HEK293 (cell line): ENCODE results near the gene USP44.

Experiments used
- CTCF ChIA-PET: fragments of 350-600 bp; formaldehyde crosslinking; extraction: SDS; loops from one replicate; lab custom pipeline; 2021; ENCODE audit warnings: antibody characterized with exemption; lab: Yijun Ruan, JAX
- POLR2A ChIA-PET: fragments of 300-600 bp; formaldehyde crosslinking; extraction: SDS; loops from one replicate; lab custom pipeline; 2020; ENCODE audit warnings: antibody characterized with exemption, inconsistent platforms; lab: Yijun Ruan, JAX
- H3K27ac ChIP-seq: fragments of 200-500 bp; sonication (Bioruptor generic); 2 replicates; pipeline ENCODE4 v1.5.1; 2014; ENCODE audit warnings: low read depth, low read length, control low read depth, inconsistent platforms; ENCODE audit errors: extremely low read depth
- H3K36me3 ChIP-seq, 2 experiments: fragments of 200-500 bp in 1 of 2; sonication (Bioruptor generic) in 1 of 2; 1 replicate in 1 of 2; 2 replicates in 1 of 2; pipeline ENCODE4 v1.5.1; 2014 to 2017; ENCODE audit warnings: inconsistent platforms in 2 of 2, low read length in 2 of 2; ENCODE audit not compliant: control insufficient read depth in 2 of 2, insufficient read depth in 1 of 2
- H3K4me1 ChIP-seq: fragments of 200-500 bp; sonication (Bioruptor generic); 2 replicates; pipeline ENCODE4 v1.5.1; 2014; ENCODE audit warnings: mild to moderate bottlenecking, low read length, inconsistent platforms; ENCODE audit not compliant: control insufficient read depth, insufficient read depth
- H3K4me3 ChIP-seq: 2 replicates; pipeline ENCODE4 v1.5.1; 2011; ENCODE audit warnings: low read depth, mild to moderate bottlenecking, control low read depth, low read length, moderate library complexity
- H3K9me3 ChIP-seq: fragments of 200-500 bp; sonication (Bioruptor generic); 2 replicates; pipeline ENCODE4 v1.5.1; 2014; ENCODE audit warnings: low read depth, low read length, inconsistent platforms; ENCODE audit not compliant: control insufficient read depth, insufficient read depth
- BCL6B ChIP-seq: fragments of 450-650 bp; formaldehyde crosslinking; IDR thresholded peaks from 2 replicates; pipeline ENCODE4 v1.5.1; 2017; ENCODE audit warnings: missing biosample characterization, missing genetic modification characterization
- FEZF1 ChIP-seq: fragments of 450-650 bp; formaldehyde crosslinking; IDR thresholded peaks from 2 replicates; pipeline ENCODE4 v1.5.1; 2016; ENCODE audit warnings: missing biosample characterization, missing genetic modification characterization
- GLIS2 ChIP-seq: fragments of 450-650 bp; formaldehyde crosslinking; IDR thresholded peaks from 2 replicates; pipeline ENCODE4 v1.5.1; 2016; ENCODE audit warnings: missing biosample characterization, missing genetic modification characterization
- IKZF3 ChIP-seq: fragments of 450-650 bp; IDR thresholded peaks from 2 replicates; pipeline ENCODE4 v1.5.0; 2018; ENCODE audit warnings: missing biosample characterization, mild to moderate bottlenecking, missing genetic modification characterization, moderate library complexity
- MEIS1 ChIP-seq: sonication (generic); formaldehyde crosslinking; IDR thresholded peaks from 2 replicates; pipeline ENCODE4 v1.8.1; 2022; ENCODE audit warnings: missing genetic modification reagents, mild to moderate bottlenecking, borderline replicate concordance
- PRDM1 ChIP-seq: fragments of 450-650 bp; formaldehyde crosslinking; IDR thresholded peaks from 2 replicates; pipeline ENCODE4; 2016; ENCODE audit warnings: missing biosample characterization, missing genetic modification characterization
- PRDM6 ChIP-seq: fragments of 450-650 bp; formaldehyde crosslinking; IDR thresholded peaks from 2 replicates; pipeline ENCODE4 v1.5.1; 2017; ENCODE audit warnings: missing biosample characterization, missing genetic modification characterization
- RBAK ChIP-seq: fragments of 450-650 bp; formaldehyde crosslinking; IDR thresholded peaks from 2 replicates; pipeline ENCODE4 v1.5.1; 2016; ENCODE audit warnings: missing biosample characterization, missing genetic modification characterization
- ZBTB1 ChIP-seq: fragments of 450-650 bp; formaldehyde crosslinking; IDR thresholded peaks from 2 replicates; pipeline ENCODE4 v1.5.1; 2016; ENCODE audit warnings: missing biosample characterization, missing genetic modification characterization
- ZNF2 ChIP-seq: fragments of 450-650 bp; formaldehyde crosslinking; IDR thresholded peaks from 2 replicates; pipeline ENCODE4 v1.5.1; 2016; ENCODE audit warnings: missing biosample characterization, missing genetic modification characterization
- ZNF416 ChIP-seq: fragments of 450-650 bp; formaldehyde crosslinking; IDR thresholded peaks from 2 replicates; pipeline ENCODE4 v1.5.1; 2016; ENCODE audit warnings: missing biosample characterization, missing genetic modification characterization
- ZNF426 ChIP-seq: fragments of 450-650 bp; formaldehyde crosslinking; IDR thresholded peaks from 2 replicates; pipeline ENCODE4 v1.5.1; 2017; ENCODE audit warnings: missing biosample characterization, missing genetic modification characterization, mild to moderate bottlenecking, inconsistent platforms, moderate library complexity
- ZNF473 ChIP-seq: fragments of 450-650 bp; formaldehyde crosslinking; IDR thresholded peaks from 2 replicates; pipeline ENCODE4 v1.5.1; 2017; ENCODE audit warnings: missing biosample characterization, missing genetic modification characterization
- ZNF518A ChIP-seq: fragments of 450-650 bp; formaldehyde crosslinking; conservative IDR thresholded peaks from 2 replicates; pipeline ENCODE4 v1.5.1; 2016; ENCODE audit warnings: low read depth, missing biosample characterization, missing genetic modification characterization
- ZNF544 ChIP-seq: fragments of 450-650 bp; formaldehyde crosslinking; IDR thresholded peaks from 2 replicates; pipeline ENCODE4 v1.5.0; 2017; ENCODE audit warnings: missing biosample characterization, missing genetic modification characterization
- ZNF596 ChIP-seq: fragments of 450-650 bp; IDR thresholded peaks from 2 replicates; pipeline ENCODE4 v1.5.0; 2018; ENCODE audit warnings: missing biosample characterization, mild to moderate bottlenecking, missing genetic modification characterization, moderate library complexity
- ZNF639 ChIP-seq: fragments of 450-650 bp; formaldehyde crosslinking; IDR thresholded peaks from 2 replicates; pipeline ENCODE4 v1.5.1; 2016; ENCODE audit warnings: missing biosample characterization, missing genetic modification characterization
- ZSCAN16 ChIP-seq: fragments of 450-650 bp; formaldehyde crosslinking; IDR thresholded peaks from 2 replicates; pipeline ENCODE4 v1.5.1; 2016; ENCODE audit warnings: missing biosample characterization, missing genetic modification characterization
- ZSCAN5A ChIP-seq: fragments of 450-650 bp; formaldehyde crosslinking; IDR thresholded peaks from 2 replicates; pipeline ENCODE4 v1.5.1; 2016; ENCODE audit warnings: missing biosample characterization, missing genetic modification characterization

USP44 gene

GRCh38 chr12:95548056-95548538 lies 3.2 kb downstream of the USP44 start (continued):
- TF ChIP-seq ZNF544 (no peak), GLIS2 (tag by site-specific recombination) (no peak), ZNF416 (no peak), ZNF426 (tag by site-specific recombination) (no peak), ZBTB1 (tag by site-specific recombination) (no peak), IKZF3 (tag by site-specific recombination) (peak; percentile 33), ZSCAN5A (tag by site-specific recombination) (no peak), RBAK (tag by site-specific recombination) (no peak)

- ChIA-PET POLR2A (interaction anchor here (1.3 kb wide), 2 partner anchors 12 to 74 kb away, joined by 3 to 9 read pairs; partner anchors contain the start of gene METAP2), CTCF (interaction anchor here (0.8 to 1.2 kb wide), 5 partner anchors 9 to 27 kb away, joined by 3 to 12 read pairs (median 3); no protein-coding TSS in a partner anchor)
- H3K27ac ChIP-seq: peak overlapping the region; percentile 75; the same call in 1 of the 2 replicates
- TF ChIP-seq BCL6B (tag by site-specific recombination) (no peak), ZNF2 (no peak), ZNF518A (no peak), PRDM6 (tag by site-specific recombination) (peak; percentile 57), ZNF596 (tag by site-specific recombination) (no peak), ZNF639 (tag by site-specific recombination) (no peak), ZNF473 (no peak), ZSCAN16 (tag by site-specific recombination) (no peak), PRDM1 (tag by site-specific recombination) (peak; percentile 75), MEIS1 (CRISPR knock-in tag) (no peak), FEZF1 (tag by site-specific recombination) (no peak)
- TF ChIP-seq, all 188 proteins: peak for 2
- H3K4me1 ChIP-seq: peaks cover 22% of the 10 kb centered on the region
- H3K4me3 ChIP-seq: peak overlapping the region; percentile 82
- no peaks in the 10 kb centered on the region for H3K9me3 ChIP-seq
- no peaks in the 10 kb centered on the region for H3K36me3 ChIP-seq
These were observed 3.7 kb downstream of the USP44 start for GRCh38 chr12:95547522-95548055.
